Stimulated activated CD4-positive, alpha-beta T cell treated with anti-CD3 and anti-CD28 coated beads, Interleukin-12 subunit alpha, Interleukin-12 subunit beta, amount 100 ng/mL, for 4 hours (primary cell): Measurements from ENCODE around the gene PRRC2C.
A peak's percentile ranks its signal among the peaks of the same experiment; 100 is the strongest.
"Not testable (repeated sequence)": the region's sequence is repeated elsewhere in the genome, so short reads cannot be mapped to it uniquely, and the experiment has no call there.

ENCODE experiments used
- DNase-seq: peaks from one replicate; pipeline ENCODE4 v3.0.0-alpha.2; 2020

The PRRC2C gene

DNA sequence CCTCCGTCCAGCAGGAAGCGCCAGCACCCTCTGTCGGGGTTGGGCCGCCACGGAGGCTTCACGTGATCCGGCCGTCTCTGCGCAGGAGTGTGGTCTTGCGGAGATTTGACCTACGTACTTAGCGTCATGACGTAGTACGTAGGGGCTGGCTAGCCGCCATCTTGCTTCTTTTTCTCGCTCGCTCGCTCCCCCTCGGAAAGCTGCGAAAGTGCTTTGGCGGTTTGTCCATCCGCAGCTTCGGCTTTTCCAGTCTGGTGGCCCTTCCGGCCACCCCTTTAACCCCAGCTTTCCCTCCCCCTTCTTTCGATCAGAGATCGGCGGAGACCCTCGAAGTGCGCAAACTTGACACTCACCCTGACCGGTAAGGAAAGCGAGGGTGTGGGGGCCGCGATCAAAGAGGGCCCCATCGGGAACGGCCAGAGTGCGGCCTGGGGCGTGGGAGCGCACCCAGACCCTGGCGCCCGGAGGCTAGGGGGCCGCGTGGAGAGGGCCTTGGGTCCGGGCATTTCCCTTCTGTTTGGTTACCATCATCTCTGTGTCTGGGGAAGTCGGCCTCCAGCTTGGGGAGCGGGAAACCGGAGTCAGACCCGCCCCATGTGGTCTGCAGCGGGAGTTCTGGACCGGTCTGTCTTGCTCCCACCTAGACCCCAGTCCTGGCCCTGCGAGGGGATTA is at the start of gene PRRC2C:
PRRC2C (plus strand) TSS at position 156 of the 673 bp plus-strand sequence. CDS start 26,559 bp downstream, outside the sequence.
- DNase-seq: peak; percentile 88

- no peak for DNase-seq
Observed at GRCh38 chr1:171438441-171438840, 46.9 kb upstream of the PRRC2C start.

DNA sequence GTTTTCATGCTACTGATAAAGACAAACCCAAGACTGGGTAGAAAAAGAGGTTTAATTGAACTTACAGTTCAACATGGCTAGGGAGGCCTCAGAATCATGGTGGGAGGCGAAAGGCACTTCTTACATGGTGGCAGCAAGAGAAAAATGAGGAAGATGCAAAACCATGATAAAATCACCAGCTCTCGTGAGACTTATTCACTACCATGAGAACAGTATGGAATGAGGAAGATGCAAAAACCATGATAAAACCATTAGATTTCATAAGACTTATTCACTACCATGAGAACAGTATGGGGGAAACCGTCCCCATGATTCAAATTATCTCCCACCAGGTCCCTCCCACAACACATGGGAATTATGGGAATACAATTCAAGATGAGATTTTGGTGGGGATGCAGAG is 45.1 kb upstream of the PRRC2C start:
- DNase-seq: not testable (repeated sequence)

- DNase-seq: not testable (repeated sequence)
Observed at GRCh38 chr1:171441278-171441895, 43.9 kb upstream of the PRRC2C start.

GRCh38 chr1:171446386-171446785 is 38.9 kb upstream of the PRRC2C start:
- DNase-seq: no peak

DNA sequence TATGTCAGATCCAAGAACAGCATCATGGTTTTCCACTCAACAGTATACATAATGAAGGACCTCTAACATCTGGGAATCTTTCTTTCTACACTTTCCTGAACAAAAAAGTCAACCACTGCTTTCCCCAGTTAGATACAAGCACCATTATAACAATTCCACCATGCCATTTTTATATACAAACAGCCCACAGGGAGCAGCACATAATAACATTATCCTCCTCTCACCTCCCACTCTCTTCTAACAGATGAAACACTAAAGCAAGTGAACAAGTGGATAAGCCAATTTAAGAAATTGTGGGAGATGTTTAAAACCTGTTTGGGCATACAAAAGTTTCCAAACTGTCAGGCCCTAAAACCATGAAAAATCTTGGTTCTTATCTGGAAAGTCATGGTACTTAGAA is 29.4 kb upstream of the PRRC2C start:
- DNase-seq: no peak

GRCh38 chr1:171457412-171457811 is 27.9 kb upstream of the PRRC2C start:
- DNase-seq: no peak

DNA sequence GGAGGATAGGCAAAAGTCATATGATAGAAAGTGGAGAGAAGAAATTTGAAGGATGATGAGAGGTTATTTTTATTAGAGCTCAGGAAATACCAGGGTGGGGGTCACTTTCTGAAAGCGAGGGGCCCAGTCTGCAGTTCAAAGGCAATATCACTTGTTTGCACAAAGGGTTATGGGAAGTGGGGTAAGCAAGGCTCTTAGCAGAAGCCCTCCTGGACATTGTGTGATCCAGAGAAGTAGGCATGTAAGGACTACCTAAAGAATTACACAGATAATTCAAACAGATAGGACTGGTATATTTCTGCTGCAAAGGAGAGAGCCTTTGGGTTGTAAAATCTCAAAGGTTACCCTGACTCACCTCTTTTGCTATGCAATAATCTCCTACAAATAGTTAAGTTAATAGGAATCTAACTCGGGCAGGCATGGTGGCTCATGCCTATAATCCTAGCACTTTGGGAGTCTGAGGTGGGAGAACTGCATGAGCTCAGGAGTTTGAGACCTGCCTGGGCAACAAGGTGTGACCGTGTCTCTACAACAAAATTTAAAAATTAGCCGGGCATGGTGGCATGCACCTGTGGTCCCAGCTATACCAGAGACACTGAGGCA is 25.2 kb upstream of the PRRC2C start:
- no peak for DNase-seq

- no peak for DNase-seq
Observed at GRCh38 chr1:171467626-171468025, 17.7 kb upstream of the PRRC2C start.

DNA sequence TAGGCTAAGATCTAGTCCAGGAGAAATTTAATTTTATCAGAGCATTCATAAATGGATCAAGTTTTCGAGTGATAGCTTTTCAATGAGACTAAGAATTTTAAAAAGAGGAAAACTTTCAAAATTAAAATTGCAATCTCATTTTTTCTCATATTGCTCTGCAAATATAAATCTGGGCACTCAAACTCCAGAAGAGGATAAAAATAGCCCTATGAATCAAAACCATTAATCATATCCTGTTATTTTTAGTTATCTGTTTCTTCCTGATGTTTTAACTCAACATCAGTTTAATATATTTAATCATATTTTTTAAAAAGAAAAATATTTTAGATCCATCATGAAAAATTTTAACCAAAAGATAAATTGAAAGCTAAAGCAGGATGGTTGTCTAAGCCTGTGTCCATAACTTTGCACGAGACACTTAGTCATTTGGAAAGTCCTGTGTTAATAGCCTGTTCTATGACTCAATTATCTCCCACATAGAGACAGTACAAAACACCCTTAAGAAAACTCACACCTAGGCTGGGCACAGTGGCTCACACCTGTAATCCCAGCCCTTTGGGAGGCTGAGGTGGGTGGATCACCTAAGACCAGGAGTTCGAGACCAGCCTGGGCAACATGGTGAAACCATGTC is 17.1 kb upstream of the PRRC2C start:
- no peak for DNase-seq

DNA sequence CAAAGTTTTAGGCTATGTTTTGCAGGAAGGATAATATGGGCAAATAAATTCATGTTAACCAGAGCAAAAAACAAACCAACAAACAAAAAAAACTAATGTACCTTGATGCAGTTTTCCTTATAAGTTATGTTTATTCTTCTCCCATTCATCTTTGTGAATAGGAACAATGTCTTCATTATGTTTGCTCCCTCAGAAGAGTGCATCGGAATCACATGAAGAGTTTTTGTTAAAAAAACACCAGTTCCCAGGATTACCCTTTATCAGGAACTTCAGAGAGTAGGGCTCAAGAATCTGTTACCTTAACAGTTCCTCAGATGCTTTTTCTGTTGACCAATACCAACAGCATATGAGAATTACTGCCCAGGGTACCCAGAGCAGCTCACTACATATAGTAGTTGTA is 14.6 kb upstream of the PRRC2C start:
- DNase-seq: no peak

DNA sequence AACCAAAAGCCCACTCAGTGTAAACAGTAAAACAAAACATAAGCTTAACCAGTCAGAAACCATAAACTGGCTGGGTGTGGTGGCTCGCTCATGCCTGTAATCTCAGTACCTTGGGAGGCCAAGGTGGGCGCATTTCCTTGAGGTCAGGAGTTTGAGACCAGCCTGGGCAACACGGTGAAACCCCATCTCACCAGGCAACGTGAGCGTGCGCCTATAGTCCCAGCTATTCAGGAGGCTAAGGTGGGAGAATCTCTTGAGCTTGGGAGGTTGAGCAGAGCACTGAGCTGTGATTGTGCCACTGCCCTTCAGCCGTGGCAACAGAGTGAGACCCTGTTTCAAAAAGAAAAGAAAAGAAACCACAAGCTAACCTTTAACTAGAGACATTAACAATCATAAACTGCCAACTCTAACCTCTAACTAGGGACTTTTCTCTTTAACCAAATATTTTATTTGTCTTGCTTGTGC is 13.1 kb upstream of the PRRC2C start:
- no peak for DNase-seq

DNA sequence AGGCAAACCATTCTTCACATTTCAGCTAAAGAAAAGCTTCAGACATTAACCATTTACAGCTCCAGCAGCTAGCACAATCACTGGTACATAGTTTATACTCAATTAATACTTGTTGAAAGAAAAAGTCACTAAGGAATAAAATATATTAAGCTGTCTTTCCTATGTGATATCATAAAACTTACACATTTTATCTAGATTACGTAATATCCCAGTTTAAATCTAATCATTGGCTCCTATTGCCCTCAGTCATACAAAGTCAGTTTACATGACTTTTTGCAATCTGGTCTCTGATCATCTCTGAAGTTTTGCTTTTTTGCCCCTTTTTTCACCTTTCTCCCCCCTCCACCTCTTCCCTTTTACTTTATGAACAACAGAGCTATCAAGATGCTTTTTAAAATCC is 8.5 kb upstream of the PRRC2C start:
- DNase-seq: no peak

DNA sequence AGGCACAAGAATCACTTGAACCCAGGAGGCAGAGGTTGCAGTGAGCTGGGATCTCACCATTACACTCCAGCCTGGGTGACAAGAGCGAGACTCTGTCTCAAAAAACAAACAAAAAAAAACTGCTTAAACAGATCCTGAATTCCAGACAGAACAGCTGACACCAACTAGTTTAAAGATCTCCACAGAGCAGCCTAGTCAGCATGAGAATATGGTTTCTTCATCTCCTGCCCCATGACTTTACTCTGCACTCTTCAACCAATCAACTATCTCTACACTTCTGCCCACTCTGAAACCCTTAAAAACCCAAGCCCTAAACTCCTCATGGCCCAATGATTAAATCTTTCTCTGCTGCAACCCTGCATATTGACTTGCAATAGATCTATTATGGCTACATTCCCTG is 7.5 kb upstream of the PRRC2C start:
- no peak for DNase-seq

DNA sequence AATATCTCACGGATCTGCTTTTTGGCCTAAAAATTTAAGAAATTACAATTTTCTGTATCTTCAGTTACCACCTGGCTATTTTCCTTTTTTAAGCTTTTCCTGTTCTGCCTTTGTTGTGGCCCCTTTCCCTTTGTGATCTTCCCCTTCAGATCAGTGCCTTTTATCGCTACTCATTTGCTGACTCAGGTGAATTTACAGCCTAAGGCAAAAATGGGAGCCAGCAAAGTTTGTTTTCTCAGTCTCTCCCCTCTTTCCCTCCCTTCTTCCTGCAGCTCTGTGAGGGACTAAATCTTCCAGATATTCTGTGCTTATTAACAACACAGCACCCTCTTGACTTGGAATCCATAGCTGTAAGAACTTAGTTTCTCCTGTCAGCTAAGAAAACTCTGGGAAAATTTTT is 5.3 kb upstream of the PRRC2C start:
- no peak for DNase-seq

DNA sequence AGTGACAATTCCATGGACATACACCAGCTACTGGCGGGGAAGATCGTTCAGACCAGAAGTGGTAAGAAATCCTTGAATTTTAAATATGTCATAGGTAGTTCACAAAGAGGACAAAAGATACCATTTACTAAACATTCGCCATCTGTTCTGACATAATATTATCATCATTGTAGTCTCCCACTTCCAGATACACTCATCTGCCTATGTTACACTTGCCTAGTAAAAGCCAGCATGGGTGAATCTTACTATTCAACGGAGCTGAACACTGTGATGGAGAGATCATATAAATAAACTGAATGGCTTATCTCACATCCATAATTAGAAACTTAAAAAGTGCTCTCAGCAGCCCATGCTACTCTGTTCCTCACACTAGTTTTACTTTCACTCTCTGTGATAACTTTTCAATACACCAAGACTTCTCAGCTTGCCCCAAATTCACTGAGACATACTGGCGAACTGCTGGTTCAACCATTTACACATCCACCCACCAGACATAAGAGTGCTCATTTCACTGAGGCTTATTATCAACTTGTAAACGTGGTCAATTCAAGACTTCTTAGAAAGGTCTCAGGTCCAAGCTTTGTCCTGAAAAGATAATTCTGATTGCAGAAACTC is 463 bp upstream of the PRRC2C start:
- no peak for DNase-seq

DNA sequence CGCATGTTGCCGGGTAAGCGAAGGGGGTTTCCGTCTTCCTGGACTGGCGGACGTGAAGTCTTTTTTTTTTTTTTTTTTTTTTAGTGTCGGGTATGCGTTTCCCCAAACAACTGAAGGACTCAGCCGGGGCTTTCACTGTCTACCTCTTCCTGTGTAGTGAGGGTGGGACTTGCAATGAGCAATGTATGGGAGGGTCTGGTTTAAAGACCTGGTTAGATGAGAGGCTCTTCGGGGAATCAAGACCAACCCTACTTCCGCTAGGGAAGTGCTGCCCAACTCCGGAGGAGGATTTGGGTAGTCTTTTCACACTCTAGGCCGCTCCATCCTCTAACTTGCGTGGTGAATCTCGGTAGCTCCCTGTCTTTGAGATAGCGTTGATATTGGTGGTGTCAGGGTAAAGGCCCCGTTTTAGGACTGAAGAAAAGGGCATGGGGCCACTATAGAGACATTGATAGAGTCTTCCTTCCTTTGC is 754 bp downstream of the PRRC2C start:
- peak; percentile 49 for DNase-seq

DNA sequence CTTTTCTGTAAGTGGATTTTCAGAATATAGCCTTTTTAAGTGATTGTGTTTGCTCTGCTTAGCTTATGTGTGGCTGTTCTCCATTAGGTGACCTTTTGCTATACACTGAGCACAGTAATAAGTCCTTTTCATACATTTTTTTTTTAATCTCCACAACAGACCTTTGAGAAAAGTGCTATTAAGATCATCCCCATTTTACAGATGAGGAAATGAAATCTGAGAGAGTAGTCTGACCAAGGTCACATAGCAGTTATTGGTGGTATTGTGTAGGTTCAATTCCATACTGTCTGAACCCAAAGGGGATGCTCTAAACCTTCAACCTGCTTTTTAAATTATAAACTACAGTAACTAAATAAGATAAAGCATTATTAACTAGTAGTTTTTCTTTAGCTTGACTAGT is 1.7 kb downstream of the PRRC2C start:
- DNase-seq: no peak

DNA sequence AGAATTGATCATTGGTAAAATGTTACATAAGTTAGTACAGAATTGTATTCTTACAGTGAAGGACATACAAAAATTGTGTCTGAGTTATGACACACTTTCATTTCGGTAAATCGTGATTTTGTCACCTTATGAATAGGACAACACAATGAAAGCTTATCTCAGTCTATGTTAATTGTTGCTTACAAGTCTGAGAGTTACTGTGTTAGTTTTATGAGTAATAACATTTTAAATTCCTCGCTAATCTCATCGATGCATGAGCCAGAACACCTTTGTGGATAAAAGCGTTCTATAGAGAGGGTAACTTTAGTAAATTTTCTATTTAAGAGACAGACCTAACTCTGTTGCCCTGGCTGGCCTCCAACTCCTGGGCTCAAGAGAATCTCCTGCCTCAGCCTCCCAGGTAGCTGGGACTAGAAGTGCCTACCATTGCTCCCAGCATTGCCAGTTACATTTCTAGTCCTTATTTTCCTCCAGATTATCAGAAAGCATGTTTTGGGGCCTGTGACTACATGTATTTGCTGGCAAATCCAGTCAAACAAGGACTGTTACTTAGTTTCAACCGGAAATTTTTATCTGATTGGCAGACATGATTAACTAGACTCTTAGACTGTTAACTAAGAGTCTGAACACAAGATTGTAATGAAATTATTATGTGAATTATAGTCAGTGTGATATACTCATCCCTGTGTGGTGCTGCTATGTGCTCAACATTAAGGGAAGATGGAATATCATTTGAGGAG is 3.0 kb downstream of the PRRC2C start:
- no peak for DNase-seq

DNA sequence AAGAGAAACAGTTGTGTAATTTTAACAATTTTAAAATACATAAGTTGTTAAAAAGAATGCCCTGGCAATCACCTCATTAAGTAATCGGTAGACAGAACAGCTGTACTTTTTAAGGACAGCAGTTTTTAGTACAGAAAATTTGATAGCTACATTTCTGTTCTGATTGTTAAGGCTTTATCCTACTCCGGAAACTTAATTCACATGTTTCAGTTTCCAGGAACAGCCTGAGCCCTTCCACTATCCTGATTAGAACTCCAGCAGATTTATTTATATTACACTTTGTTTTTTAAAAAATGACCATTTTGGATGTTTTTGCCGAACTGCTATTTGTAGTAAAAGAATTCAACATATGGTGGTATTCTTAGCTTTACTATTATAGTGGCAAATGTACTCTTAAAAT is 8.7 kb downstream of the PRRC2C start:
- no peak for DNase-seq

- DNase-seq: no peak
Observed at GRCh38 chr1:171495444-171495843, 10.1 kb downstream of the PRRC2C start.

DNA sequence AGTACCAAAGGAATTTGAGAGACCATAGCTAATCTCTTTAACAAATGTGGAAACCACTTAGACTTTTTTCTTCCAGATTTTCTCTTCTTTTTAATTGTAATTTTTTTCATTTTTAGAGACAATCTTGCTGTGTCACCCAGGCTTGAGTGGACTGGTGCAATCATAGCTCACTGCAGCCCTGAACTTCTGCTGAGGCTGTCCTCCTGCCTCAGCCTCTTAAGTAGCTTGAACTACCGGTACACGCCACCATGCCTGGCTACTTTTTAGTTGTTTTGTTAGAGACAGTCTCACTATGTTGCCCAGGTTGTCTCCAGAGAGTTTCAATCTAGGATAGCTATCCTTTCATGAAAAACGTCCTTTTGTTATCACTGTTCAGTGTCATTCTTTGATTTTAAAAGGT is 15.0 kb downstream of the PRRC2C start:
- DNase-seq: no peak

- DNase-seq: no peak
Observed at GRCh38 chr1:171500803-171501202, 15.5 kb downstream of the PRRC2C start.
